Measurements from ENCODE around the gene CDH4. TPM values are rescaled to one million over a fixed set of nuclear protein-coding genes. Genes with fewer than 3 reads are reported as not detected.

The CDH4 gene
- total RNA-seq, 2 experiments from 2014 or later = 0.11 to 0.18 TPM

DNA sequence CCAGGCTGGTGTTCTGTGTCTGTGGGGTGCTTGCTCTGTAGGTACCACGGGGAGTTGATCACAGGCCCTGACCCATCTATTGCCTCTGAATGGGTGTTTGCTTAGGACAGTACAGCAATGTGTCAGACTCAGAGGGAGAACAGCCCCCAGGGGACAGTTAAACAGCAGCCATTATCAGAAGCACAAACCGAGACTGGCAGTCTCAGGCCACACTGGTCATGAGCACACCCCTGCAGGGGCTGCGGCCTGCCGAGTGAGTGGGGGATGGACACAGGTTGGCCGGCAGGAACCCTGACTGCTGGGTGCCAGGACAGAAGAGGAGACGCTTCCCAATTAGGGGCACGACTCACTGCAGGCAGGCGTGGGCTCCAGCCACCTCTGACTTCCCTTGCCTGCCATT, 395.6 kb downstream of the CDH4 start:
- H3K27me3 Mint-ChIP-seq = no peaks in the 10 kb centered on the region
- TF ChIP-seq, protein P1, sequence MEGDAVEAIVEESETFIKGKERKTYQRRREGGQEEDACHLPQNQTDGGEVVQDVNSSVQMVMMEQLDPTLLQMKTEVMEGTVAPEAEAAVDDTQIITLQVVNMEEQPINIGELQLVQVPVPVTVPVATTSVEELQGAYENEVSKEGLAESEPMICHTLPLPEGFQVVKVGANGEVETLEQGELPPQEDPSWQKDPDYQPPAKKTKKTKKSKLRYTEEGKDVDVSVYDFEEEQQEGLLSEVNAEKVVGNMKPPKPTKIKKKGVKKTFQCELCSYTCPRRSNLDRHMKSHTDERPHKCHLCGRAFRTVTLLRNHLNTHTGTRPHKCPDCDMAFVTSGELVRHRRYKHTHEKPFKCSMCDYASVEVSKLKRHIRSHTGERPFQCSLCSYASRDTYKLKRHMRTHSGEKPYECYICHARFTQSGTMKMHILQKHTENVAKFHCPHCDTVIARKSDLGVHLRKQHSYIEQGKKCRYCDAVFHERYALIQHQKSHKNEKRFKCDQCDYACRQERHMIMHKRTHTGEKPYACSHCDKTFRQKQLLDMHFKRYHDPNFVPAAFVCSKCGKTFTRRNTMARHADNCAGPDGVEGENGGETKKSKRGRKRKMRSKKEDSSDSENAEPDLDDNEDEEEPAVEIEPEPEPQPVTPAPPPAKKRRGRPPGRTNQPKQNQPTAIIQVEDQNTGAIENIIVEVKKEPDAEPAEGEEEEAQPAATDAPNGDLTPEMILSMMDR (IDR thresholded peaks at IDR 0.05) = no peak
- no peaks in the 10 kb centered on the region for H3K9me3 Mint-ChIP-seq
- DNase-seq (no peak), ATAC-seq (no peak)
- no peaks in the 10 kb centered on the region for H3K36me3 Mint-ChIP-seq (ENCODE audit: low read depth)
- ChIA-PET POLR2A (no interaction called here), CTCF (no interaction called here)
- no peaks in the 10 kb centered on the region for H3K4me1 Mint-ChIP-seq (ENCODE audit: low read depth)
- H3K27ac Mint-ChIP-seq = no peak overlapping the region
- intact Hi-C loops (cut with micrococcal nuclease) = no loop called here
- no peak overlapping the region for H3K4me3 Mint-ChIP-seq

DNA sequence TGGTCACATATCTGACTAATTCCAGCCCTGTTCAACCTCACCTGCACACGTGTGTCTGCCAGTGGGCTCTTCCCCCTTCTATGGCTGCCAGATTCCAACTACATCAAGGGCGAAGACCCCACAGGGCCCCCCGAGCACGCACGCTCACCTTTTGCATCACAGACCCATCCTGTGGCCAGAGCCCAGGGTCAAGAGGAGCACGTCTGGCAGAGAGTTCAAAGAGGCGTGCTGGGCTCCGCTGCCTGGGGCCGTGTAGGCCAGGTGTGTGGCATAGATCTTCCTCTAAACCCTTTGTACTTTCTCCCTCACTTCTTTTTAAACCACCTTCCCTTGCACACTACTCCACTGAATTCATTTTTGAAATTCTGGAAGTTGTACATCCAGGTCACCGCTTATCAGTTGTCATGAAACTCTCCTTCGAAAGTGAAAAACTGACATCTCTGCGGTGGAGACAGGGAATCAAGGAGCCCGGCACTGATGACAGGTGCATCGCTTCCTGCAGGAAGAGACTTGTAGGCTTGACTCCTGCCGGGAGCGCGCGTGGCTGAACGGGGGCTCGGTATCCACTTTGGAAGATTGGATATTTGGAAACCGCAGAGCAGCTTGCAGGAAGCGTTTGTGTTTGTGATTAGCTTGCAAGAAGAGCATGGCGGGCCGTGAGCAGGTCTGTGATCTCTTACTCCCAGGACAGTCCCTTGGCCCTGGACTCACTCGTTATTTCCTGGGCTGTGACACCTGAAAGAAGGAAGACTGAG, 397.2 kb downstream of the CDH4 start:
- Mint-ChIP-seq H3K27me3 (no peaks in the 10 kb centered on the region), H3K9me3 (no peaks in the 10 kb centered on the region), H3K4me3 (no peak overlapping the region), H3K4me1 (ENCODE audit: low read depth) (no peaks in the 10 kb centered on the region), H3K36me3 (ENCODE audit: low read depth) (no peaks in the 10 kb centered on the region), H3K27ac (no peak overlapping the region)
- CTCF ChIA-PET = no interaction called here
- ATAC-seq = no peak
- intact Hi-C loops (cut with micrococcal nuclease) = no loop called here
- DNase-seq = no peak
- POLR2A ChIA-PET = no interaction called here
- TF ChIP-seq, protein P1 (IDR thresholded peaks at IDR 0.05) = no peak

DNA sequence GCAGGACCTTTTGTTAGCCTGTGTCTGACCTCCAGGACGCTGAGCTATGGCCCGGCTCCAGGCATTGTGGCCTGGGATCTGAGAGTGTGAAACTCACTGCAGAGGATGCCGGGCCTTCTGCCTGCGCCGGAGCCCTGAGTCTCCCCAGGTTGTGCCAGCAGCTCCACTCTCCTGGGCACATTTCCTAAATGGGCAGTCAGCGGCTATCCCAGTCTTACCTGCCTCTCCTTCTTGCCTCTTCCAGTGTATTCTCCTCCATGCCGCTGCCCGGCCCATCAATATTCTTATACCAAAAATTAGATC, 397.8 kb downstream of the CDH4 start:
- no peak for ATAC-seq
- no peak overlapping the region for H3K27ac Mint-ChIP-seq
- intact Hi-C loops (cut with micrococcal nuclease) = no loop called here
- no peaks in the 10 kb centered on the region for H3K9me3 Mint-ChIP-seq
- no peak for DNase-seq
- no peak overlapping the region for H3K4me3 Mint-ChIP-seq
- no peaks in the 10 kb centered on the region for H3K36me3 Mint-ChIP-seq (ENCODE audit: low read depth)
- TF ChIP-seq, protein P1 (IDR thresholded peaks at IDR 0.05) = no peak
- H3K27me3 Mint-ChIP-seq = no peaks in the 10 kb centered on the region
- ChIA-PET POLR2A (no interaction called here), CTCF (no interaction called here)
- H3K4me1 Mint-ChIP-seq (ENCODE audit: low read depth) = no peaks in the 10 kb centered on the region

DNA sequence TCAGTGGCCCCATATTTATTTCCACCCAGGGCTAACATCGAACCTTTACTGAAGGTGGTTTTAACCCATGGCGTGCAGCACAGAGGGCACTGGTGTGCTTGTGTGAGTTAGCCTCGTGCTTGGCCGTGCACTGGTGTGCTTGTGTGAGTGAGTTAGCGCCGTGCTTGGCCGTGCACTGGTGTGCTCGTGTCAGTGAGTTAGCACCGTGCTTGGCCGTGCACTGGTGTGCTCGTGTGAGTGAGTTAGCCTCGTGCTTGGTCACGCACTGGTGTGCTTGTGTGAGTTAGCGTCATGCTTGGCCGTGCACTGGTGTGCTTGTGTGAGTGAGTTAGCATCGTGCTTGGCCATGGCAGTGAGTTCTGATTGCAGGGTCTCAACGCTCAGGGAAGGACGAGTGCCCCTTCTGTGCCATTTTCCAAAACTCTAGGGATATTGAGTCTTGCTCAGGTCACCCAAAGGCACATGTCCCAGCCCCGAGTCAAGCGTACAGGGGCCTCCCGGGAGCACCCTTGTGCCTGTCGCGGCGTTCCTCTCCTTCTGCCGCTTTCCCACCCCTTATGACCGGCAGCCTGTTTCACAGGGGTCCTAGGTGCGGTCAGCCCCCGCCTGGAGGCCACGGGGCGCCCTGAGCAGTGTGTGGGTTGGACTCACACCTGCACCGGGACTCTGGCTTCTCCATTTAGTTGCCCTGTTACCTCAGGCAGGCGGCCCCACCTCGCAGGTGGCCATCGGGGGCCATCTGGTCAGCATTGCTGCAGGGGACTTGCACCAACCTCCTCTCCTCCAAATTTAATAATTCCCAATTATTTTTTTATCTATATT, 399.1 kb downstream of the CDH4 start:
- intact Hi-C loops (cut with micrococcal nuclease) = no loop called here
- H3K9me3 Mint-ChIP-seq = no peaks in the 10 kb centered on the region
- H3K4me3 Mint-ChIP-seq = no peak overlapping the region
- no peaks in the 10 kb centered on the region for H3K27me3 Mint-ChIP-seq
- no peaks in the 10 kb centered on the region for H3K36me3 Mint-ChIP-seq (ENCODE audit: low read depth)
- ChIA-PET POLR2A (no interaction called here), CTCF (no interaction called here)
- TF ChIP-seq, protein P1 (IDR thresholded peaks at IDR 0.05) = no peak
- ATAC-seq (no peak), DNase-seq (no peak)
- no peaks in the 10 kb centered on the region for H3K4me1 Mint-ChIP-seq (ENCODE audit: low read depth)
- H3K27ac Mint-ChIP-seq = no peak overlapping the region

DNA sequence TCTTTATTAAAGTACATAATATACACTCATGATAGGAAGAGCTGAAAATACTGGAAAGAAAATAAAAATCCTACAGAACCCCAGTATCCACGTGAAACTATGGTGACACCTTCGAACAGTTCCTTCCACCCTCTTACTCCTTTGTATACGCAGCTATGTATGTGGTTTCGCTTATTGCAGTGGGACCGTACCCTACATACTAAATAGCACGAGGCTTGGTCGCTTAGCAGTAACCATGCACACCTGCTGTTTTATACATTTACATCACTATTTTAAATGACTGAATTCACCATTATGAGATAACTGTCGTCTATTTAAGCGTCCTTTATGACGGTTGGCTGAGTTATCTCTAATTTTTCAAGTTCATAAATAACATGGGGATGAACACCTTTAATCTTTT, 400.1 kb downstream of the CDH4 start:
- ATAC-seq = no peak
- CTCF ChIA-PET = no interaction called here

More for the DNA sequence above, 400.1 kb downstream of the CDH4 start:
- Mint-ChIP-seq H3K27ac (no peak overlapping the region), H3K4me3 (no peak overlapping the region), H3K27me3 (no peaks in the 10 kb centered on the region), H3K36me3 (ENCODE audit: low read depth) (no peaks in the 10 kb centered on the region), H3K4me1 (ENCODE audit: low read depth) (no peaks in the 10 kb centered on the region), H3K9me3 (no peaks in the 10 kb centered on the region)
- TF ChIP-seq, protein P1 (IDR thresholded peaks at IDR 0.05) = no peak
- no peak for DNase-seq
- intact Hi-C loops (cut with micrococcal nuclease) = no loop called here
- POLR2A ChIA-PET = no interaction called here
